Mucosa of rectum (tissue), 2 donors: ENCODE data around the gene FOXP4.

Experiments
- H3K27ac ChIP-seq, 2 donors: one replicate each; pipeline ENCODE4 v1.7.0; 2013; ENCODE audit warnings: inconsistent platforms in 2 of 2, low read depth in 2 of 2, low read length in 2 of 2
- H3K27me3 ChIP-seq, 2 donors: one replicate each; pipeline ENCODE4 v1.7.0; 2013; ENCODE audit warnings: low read length in 2 of 2; ENCODE audit not compliant: control insufficient read depth in 2 of 2, insufficient read depth in 2 of 2
- H3K36me3 ChIP-seq, 2 donors: one replicate each; pipeline ENCODE4 v1.7.0; 2013; ENCODE audit warnings: low read length in 2 of 2; ENCODE audit not compliant: control insufficient read depth in 2 of 2, insufficient read depth in 2 of 2
- H3K4me1 ChIP-seq, 2 donors: one replicate each; pipeline ENCODE4 v1.7.0; 2013; ENCODE audit warnings: low read length in 2 of 2, mild to moderate bottlenecking in 1 of 2; ENCODE audit not compliant: control insufficient read depth in 2 of 2, insufficient read depth in 2 of 2
- H3K4me3 ChIP-seq, 2 donors: one replicate each; pipeline ENCODE4 v1.7.0; 2013; ENCODE audit warnings: low read length in 2 of 2
- H3K9ac ChIP-seq, 2 donors: one replicate each; pipeline ENCODE4 v1.7.0; 2013; ENCODE audit warnings: low read length in 2 of 2, low read depth in 1 of 2, mild to moderate bottlenecking in 1 of 2
- H3K9me3 ChIP-seq, 2 donors: one replicate each; pipeline ENCODE4 v1.7.0; 2013; ENCODE audit warnings: low read length in 2 of 2; ENCODE audit not compliant: control insufficient read depth in 2 of 2
- donor health status: healthy.
- donor health status: Normal muscosa, but diverticular disease.

The FOXP4 gene

GRCh38 chr6:41563060-41563776, 17.0 kb downstream of the FOXP4 start:
- no peaks in the 10 kb centered on the region for H3K4me1 ChIP-seq
- no peaks in the 10 kb centered on the region for H3K27me3 ChIP-seq
- H3K27ac ChIP-seq = no peak overlapping the region
- H3K9me3 ChIP-seq = no peaks in the 10 kb centered on the region
- H3K9ac ChIP-seq = no peak overlapping the region
- H3K36me3 ChIP-seq = peaks cover 21 to 25% of the 10 kb centered on the region in 2 donors
- H3K4me3 ChIP-seq = no peak overlapping the region

DNA sequence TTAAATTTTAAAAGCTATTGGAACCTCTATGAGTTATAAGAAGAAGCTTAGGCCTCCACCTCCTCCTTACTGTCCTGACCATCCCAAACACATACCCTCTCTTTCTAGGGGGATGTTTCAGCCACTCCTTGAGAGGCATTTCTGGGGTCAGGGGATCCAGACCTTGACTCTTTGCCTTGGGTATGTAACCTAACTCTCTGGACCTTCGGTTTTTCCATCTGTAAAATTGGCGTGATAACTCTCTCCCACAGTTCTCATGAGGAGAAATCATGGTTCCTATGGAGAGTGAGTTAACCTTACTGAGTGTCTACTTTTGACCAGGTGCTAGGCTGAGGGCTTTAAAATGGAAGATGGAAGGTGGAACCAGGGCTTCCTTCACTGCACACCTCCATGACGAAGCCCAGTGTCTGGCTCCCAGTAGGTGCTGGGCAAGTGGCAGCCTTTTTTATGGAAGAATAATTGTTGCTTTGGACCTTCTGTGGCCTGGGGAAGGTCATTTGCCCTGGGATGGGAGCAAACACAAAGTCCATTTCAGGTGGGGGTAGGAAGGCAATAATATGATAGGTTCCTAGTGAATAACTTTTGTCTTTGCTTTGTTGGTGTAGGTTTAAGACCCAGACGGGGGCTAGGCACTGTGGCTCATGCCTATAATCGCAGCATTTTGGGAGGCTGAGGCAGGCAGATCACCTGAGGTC, 18.4 kb downstream of the FOXP4 start:
- no peaks in the 10 kb centered on the region for H3K27me3 ChIP-seq
- peaks cover 0 to 4% of the 10 kb centered on the region in 2 donors for H3K4me1 ChIP-seq
- H3K9ac ChIP-seq = no peak overlapping the region
- no peaks in the 10 kb centered on the region for H3K9me3 ChIP-seq
- no peak overlapping the region for H3K4me3 ChIP-seq
- H3K27ac ChIP-seq = no peak overlapping the region
- H3K36me3 ChIP-seq = peaks cover 26 to 30% of the 10 kb centered on the region in 2 donors

- Histone ChIP-seq H3K36me3 (peaks cover 26 to 30% of the 10 kb centered on the region in 2 donors), H3K9ac (no peak overlapping the region), H3K9me3 (no peaks in the 10 kb centered on the region), H3K27me3 (no peaks in the 10 kb centered on the region), H3K4me3 (no peak overlapping the region), H3K4me1 (peaks cover 0 to 4% of the 10 kb centered on the region in 2 donors), H3K27ac (no peak overlapping the region)
These were observed 19.5 kb downstream of the FOXP4 start for GRCh38 chr6:41565701-41566100.

GRCh38 chr6:41566961-41567360, 20.8 kb downstream of the FOXP4 start:
- H3K4me1 ChIP-seq = peaks cover 0 to 4% of the 10 kb centered on the region in 2 donors
- H3K9ac ChIP-seq = no peak overlapping the region
- peaks cover 29% of the 10 kb centered on the region in 2 donors for H3K36me3 ChIP-seq
- no peaks in the 10 kb centered on the region for H3K9me3 ChIP-seq
- no peak overlapping the region for H3K27ac ChIP-seq
- H3K27me3 ChIP-seq = no peaks in the 10 kb centered on the region
- H3K4me3 ChIP-seq = no peak overlapping the region

- Histone ChIP-seq H3K36me3 (peaks cover 28 to 29% of the 10 kb centered on the region in 2 donors), H3K4me3 (no peak overlapping the region), H3K27ac (no peak overlapping the region), H3K27me3 (no peaks in the 10 kb centered on the region), H3K9me3 (no peaks in the 10 kb centered on the region), H3K4me1 (peaks cover 0 to 4% of the 10 kb centered on the region in 2 donors), H3K9ac (no peak overlapping the region)
These were observed 21.5 kb downstream of the FOXP4 start for GRCh38 chr6:41567684-41568083.

DNA sequence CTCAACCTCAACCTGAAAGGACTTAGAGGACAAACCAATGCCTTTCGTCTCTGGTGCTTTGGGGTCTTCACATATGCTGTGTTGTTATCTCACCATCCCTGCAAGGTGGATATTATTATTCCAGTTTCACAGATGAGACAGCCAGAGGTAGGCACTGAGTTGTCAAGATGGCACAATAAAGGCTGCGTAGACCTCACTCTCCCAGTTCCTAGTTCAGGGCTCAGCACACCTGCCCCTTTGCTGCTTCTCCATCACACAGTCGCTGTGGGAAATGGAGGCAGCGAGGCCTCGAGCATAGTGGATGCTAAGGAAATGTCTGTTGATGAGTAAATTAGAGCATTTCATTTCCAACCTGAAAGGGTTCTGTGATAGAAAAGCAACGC, 22.0 kb downstream of the FOXP4 start:
- Histone ChIP-seq H3K4me3 (no peak overlapping the region), H3K4me1 (peaks cover 0 to 4% of the 10 kb centered on the region in 2 donors), H3K9me3 (no peaks in the 10 kb centered on the region), H3K27ac (peak overlapping the region; percentile 10 to 32), H3K36me3 (peaks cover 29 to 32% of the 10 kb centered on the region in 2 donors), H3K9ac (no peak overlapping the region), H3K27me3 (no peaks in the 10 kb centered on the region)

DNA sequence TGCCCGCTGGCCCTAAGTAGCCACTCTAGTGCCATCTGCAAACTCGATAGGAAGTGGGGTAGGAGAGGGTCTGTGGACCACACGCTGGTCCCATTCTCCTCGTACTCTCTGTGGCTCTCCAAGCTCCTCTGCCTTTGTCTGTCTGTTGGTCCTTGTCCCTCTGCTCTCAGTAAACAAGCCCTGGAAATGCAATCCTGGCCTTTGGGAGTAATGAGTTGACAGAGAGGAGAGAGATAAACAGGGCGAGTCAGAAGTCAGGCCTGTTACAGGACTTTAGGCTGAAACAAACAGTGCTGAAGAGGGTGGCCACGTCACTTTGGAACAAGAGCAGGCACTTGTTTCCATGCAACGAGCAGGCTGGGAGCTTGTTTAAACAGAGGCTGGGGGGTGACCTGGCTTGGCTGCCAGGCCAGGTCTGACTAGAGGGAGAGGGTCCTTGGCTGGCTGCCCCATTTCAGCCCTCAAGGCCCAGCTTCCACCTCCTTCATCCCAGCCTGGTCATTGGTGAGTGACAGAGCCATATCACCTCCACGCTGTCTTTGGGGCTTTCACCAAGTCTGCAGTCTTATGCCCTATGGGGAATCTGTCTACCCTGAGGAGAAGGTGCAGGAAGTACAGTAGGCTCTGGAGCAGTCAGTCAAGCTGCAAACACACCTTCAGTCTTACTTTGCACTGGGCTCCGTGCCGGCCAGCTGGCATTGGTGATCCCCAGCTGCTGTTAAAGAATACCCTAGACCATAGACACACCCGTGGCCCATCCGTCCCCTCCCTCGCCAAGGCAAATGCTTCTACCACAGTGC, 22.6 kb downstream of the FOXP4 start:
- Histone ChIP-seq H3K4me1 (peaks cover 0 to 4% of the 10 kb centered on the region in 2 donors), H3K27ac (peak overlapping the region; percentile 10 to 36), H3K4me3 (no peak overlapping the region), H3K27me3 (no peaks in the 10 kb centered on the region), H3K9me3 (no peaks in the 10 kb centered on the region), H3K9ac (no peak overlapping the region), H3K36me3 (peaks cover 29 to 37% of the 10 kb centered on the region in 2 donors)

DNA sequence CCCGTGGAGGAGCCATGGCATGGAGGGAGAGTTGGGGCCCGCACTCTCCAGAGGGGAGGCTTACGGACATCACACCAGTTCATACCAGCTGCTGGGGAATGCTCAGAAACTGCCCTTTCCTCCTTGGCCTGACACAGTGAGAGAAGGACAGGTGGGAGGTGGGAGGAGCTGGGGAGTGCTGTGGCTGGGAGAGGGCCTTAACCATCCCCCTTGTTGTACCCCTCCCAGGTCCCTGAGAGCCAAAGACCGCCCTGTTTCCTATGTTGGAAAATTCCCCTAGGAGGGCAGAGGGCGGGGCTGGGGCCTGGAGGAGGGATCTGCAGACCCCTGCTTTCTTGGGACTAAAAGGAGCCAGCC, 24.1 kb downstream of the FOXP4 start:
- Histone ChIP-seq H3K9ac (no peak overlapping the region), H3K27me3 (no peaks in the 10 kb centered on the region), H3K4me3 (no peak overlapping the region), H3K36me3 (peaks cover 34 to 40% of the 10 kb centered on the region in 2 donors), H3K4me1 (peaks cover 0 to 4% of the 10 kb centered on the region in 2 donors), H3K9me3 (no peaks in the 10 kb centered on the region), H3K27ac (no peak overlapping the region)

GRCh38 chr6:41571021-41571780, 25.0 kb downstream of the FOXP4 start:
- H3K4me1 ChIP-seq = peaks cover 0 to 4% of the 10 kb centered on the region in 2 donors

More at GRCh38 chr6:41571021-41571780, 25.0 kb downstream of the FOXP4 start:
- H3K36me3 ChIP-seq = peaks cover 28 to 31% of the 10 kb centered on the region in 2 donors
- H3K27me3 ChIP-seq = no peaks in the 10 kb centered on the region
- H3K9ac ChIP-seq = no peak overlapping the region
- no peaks in the 10 kb centered on the region for H3K9me3 ChIP-seq
- H3K27ac ChIP-seq = no peak overlapping the region
- H3K4me3 ChIP-seq = no peak overlapping the region
